ENCODE measurements around the gene NAV2.
A peak's percentile ranks its signal among the peaks of the same experiment; 100 is the strongest.

The NAV2 gene

DNA sequence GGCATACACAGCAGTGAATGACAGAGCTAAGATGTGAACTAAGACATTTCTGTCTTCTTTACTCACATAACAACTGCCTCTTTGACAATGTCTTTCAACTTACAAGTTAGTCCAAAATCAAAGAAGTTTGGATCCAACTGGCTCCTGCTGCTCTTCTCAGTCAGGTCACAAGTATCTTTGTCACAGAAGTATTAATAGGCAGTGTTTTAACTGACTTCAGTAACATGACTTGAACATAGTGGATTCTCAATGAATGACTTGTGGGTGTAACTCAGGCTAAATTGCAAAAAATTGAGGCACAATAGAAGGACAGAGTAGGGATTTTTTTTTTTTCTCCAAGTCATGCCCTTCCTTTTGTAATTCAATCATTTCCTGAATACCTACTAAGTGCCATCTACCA, 425.0 kb downstream of the NAV2 start:
- DNase-seq: no peak

DNA sequence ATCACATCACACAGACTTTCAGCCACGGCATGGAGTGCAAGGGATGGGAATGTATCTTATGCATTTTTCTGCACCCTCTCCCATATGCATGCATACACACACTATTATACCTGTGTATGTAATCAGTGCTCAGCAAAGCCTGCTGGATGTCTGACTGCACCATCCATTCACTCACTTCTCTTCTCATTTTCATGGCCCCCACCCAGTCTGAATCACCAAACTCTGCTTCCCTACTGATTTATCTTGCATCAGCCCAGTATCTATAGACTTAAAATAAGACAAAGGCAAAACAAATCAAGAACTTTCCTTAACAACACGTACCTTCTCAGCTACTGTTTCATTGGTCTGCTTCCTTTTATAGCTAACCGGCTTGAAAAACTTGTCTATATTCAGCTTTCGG, 426.1 kb downstream of the NAV2 start:
- DNase-seq: no peak

DNA sequence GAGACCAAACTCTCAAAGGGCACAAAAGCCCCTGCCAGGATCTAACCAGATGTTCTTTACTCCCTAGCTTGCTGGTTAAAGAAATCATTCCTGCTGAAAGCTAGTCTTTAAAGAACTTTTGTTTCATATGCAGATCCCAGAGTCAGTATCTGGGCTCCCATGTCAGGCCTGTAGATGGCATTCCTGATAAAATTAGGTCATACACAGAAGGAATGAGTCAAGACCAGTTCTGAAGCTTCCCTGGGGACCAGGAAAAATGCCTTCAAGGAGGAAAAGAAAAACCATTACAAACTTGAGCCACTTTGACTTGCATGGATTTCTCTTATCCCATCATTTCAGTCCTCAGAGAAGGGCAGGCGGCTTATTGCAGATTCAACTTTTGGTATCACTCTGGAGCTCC, 441.7 kb downstream of the NAV2 start:
- no peak for DNase-seq

DNA sequence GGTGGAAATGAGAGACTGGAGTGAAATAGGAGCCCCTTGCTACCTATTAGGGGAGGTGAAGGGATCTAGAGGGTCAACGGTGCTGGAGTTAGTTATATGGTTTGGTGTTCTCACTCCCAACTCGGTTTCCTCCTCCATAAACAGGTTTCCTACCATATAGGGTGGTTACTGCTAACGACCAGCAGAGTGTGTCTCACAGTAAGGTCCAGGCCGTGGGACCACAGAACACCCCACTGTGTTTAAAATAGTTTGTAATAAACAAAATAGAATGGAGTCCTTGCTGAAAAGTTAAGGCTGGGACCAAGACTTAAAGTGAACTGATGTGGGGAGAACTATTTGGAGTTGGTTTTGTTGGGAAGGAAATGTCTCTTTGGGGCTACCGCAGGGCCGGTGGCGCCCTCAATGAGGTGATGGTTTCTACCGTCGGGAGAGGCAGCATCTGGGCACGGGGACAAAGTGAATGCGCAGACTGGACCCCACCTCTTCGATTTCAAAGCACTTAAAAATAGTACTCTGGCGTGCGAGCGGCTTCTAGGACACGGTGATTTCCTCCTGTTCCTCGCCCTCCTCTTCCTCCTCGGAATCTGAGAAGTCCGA, 443.1 kb downstream of the NAV2 start:
- no peak for DNase-seq

DNA sequence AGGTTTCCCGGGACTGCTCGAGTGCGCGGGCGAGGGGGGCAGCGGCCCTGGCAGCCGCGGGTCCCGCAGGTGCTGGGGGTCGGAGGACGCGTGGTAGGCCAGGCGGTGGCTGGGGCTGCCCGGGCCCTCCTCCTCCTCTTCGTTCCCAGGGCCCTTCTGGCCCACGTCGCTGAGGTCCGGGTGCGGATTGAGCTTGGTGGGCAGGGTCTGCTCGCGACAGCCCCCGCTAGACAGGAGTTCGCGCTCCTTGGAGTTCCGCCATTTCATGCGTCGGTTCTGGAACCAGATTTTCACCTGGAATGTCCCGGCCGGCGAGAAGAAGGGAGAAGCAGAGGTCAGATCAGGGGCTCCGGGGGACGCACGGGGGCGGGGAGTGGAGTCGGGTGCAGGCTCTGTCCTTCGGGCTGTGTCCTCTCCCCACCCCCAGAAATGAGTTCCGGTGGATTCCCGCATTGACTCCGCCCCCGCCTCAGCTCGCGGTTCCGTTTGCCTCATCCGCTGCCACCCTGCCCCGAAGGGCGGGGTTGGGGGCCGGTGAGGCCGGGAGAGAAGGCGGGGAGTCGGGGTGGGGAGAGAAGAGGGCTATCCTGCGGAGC, 443.7 kb downstream of the NAV2 start:
- DNase-seq: peak; percentile 83

DNA sequence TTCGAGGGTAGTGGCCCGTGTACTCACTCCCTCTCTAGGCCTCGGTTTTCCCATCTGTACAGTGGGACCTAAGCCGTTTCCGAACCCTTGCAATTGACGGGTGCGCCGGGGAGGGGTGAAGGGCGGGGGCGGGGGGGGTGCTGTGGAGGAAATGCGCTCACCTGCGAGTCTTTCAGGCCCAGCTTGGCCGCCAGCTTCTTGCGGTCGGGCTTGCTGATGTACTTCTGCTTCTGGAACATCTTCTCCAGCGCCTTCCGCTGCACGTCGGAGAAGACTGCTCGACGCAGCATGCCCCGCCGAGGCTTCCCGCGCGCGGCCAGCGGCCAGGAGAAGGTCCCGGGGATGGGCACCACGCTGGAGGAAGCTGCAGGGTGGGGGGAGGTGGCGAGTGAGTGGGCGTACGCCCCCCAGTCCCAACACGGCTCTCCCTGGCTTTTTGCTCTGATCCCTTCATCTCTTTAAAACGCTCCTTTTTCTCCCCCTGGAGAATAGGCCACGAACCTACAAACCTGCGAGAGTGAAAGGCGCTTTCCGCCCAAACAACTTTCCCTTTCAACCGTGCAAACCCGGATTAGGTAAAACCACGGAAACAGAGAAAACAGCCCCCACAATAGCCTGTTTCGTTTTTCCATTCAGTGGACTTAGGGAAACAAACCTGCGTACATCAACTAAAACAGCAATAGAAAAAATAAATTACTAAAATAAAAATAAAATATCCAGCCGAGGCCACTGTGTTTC, 444.4 kb downstream of the NAV2 start:
- peak; percentile 66 for DNase-seq

DNA sequence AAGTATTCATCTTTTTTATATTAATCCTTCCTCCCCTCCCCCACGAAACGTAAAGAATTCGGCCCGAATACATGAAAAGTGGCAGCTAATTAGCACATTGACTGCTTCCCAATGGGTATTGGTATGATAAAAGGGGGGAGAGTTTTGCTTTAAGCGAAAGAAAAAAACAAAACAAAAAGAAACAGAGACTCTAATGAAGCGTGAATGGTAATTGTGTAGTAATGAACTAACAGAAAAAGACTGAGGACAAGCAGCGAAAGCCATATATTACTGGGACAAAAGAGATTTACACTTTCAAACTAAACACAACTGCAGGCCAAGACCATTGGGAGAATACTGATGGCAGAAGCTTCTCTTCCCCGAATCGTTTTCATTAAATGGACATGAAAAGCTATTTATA, 445.1 kb downstream of the NAV2 start:
- no peak for DNase-seq

DNA sequence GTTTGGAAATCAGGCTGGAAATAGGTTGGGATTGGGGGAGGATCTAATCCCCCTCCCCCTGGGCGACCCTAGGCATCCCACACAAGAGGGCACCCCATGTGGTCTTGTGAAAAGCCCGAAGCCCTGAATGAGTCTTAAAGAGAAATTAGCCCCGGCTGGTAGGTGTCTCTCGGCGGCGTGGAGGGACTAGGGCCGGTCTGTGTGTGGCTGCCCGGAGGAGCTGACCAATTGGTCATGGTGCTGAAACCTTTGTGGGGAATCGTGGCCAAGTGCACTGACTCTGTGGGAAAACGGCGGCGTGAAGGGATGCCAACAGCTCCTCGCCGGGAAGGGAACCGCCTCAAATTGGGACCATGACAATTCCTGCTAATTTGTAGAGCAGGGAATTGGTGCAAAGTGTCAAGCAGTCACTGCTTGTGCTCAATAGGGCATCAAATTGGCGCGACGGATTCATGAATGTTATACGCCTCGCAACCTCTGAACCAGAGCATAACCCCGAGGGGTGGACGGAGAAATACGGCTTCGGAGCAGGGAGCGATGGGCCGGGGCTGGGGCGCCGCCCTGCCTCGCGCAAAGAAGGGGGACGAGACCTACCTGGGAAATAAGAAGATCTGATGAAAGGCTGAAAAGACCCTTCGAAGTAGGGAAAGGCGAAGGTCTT, 446.1 kb downstream of the NAV2 start:
- DNase-seq: no peak

DNA sequence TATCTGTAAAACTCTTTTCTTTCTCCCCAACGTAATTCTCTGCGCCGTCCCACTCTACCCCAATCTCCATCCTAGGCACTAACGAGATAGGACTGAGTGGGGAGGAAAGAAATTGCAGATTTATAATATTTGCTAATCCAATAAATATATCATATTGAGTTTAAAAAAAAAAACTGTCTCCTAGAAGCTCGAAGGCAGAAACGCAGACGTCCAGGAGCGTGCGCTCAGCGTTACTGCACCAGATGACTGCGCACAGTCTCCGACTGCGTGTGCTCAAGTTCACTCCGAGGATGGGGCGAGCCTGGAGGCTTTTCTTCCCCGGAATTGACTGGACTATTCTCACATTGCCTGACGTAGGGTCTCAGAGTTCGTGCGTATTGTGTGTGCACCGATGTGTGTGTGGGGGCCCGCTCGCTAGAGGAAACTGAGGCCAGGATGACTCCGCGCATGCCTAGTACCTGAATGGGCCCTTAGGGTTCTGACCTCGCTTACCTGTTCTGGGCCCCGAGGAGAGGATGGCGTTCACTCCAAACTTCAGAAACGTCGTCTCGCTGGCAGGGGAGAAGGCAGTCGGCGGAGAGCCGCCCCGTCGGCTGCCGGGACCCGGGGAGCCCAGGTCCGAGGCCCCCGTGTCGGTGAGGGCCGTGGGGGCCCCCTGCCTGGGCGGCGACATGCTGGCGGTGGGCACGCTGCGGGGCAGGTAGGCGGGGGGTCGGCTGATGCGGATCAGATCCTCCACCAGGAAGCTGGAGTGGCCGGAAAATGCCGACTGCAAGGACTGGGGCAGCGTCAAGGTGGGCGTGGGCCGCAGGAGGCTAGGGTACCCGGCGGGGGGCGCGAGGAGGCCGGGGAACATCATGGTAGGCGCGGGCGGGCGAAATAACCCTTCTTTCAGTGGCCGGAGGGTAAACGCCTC, 447.1 kb downstream of the NAV2 start:
- DNase-seq: no peak

DNA sequence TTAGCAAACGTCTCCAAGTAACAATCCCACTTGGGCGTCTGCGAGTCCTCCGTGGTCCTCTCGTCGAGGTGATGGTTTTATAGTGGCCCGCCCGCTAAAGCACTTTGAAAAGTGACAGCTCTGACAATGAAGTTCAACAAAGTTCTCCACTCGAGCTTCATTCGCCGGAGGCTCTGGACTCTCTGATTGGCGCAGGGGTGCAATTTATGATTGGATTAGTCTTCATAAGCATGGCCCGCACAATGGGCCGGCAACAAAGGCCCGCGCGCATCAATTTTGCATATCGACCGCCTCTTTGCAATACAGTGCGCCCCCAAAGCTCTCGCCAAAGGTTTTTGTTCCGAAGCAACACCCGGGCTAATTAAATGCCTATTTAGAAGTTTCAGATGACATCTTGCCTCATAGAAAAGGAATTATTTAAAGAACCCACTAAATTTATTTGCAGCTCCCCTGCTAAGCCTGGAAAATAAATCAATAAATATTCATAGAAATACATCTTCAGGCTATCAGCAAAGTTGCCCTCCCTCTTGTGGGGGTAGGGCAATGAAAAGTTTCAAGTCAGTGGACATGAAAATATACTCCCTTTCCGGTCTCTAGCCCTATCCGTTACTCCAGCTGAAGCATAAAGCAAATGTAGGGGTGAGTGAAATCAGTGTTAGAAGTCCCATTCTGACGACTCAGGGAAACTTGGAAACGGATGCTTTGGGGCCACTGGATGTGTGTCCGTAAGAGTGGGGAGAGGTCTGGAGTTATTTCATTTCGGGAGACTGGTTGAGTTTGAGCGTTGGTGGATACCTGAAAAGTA, 448.0 kb downstream of the NAV2 start, which contains the start of gene DBX1:
TSS of gene DBX1 (minus strand) at position 51 of the 805 bp plus-strand sequence. CDS start 151 bp downstream, outside the sequence.
- DNase-seq: no peak

DNA sequence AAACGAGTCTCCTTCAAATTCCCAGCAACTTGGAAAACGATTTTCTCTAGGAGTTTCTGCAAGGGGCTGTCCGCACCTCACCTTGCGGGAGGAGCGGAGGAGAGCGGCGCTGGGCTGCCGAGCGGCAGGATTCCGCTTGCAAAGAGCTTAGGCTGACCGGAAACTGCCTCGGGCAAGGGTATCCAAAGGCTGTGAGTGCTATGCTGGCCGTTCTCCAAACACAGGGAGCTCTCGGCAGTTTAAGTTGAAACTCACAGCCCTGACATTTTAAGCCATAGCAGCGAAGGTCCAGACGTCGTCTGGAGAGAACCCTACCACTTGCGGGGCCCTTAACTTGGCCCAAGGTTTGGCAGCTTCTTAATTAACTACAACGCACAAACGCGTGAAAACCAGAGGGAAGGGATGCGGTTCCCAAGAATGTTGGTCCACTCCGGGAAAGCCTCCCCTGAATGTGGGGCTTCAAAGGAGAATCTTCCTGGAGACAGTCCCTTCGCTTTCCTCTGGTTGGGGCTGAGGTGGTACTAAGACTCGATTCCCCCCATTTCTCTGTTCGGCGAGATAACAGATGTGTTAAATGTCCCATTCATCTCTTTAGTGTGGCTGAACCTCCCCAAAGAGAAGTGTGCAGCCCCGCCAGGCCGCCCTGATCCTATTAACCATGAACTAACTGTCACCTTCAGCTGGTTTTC, 448.7 kb downstream of the NAV2 start:
- DNase-seq: no peak

DNA sequence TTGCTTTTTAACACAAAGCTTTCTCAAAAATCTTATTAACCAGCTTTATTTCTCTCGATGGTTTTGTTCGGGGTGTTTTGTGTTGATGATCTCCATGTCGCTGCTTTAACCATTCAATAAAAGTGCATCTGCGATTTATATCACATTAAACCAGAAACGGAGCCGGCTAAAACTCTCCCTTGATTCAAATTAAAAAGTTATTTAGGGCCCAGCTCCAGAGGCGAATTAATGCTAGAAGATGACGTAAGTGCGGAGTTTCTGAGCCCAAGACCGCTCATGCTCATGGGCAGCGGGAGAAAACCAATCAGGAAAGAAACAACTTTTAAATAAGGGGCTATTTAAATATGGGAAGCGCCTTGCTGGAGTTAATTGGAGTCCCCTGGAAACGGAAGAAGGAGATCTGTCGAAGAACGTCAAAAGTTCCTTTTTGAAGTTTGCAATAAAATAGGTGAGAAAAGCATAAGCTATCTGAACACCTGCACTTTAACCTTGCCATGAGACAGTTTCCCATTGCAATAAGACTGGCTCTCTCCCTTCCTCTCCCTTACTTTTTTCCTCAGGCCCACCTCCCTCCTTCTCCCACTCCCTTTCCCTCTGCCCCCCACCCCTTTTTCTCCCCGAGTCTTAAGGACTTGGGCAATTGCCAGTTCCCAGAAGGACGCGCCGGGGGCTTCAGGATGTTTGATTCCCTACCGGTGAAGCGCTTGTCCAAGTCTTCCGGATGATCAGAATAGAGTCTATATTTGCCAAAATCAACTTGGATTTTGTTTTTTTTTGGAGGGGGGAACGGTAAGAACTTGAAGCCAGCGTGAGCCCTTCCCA, 449.5 kb downstream of the NAV2 start:
- no peak for DNase-seq

DNA sequence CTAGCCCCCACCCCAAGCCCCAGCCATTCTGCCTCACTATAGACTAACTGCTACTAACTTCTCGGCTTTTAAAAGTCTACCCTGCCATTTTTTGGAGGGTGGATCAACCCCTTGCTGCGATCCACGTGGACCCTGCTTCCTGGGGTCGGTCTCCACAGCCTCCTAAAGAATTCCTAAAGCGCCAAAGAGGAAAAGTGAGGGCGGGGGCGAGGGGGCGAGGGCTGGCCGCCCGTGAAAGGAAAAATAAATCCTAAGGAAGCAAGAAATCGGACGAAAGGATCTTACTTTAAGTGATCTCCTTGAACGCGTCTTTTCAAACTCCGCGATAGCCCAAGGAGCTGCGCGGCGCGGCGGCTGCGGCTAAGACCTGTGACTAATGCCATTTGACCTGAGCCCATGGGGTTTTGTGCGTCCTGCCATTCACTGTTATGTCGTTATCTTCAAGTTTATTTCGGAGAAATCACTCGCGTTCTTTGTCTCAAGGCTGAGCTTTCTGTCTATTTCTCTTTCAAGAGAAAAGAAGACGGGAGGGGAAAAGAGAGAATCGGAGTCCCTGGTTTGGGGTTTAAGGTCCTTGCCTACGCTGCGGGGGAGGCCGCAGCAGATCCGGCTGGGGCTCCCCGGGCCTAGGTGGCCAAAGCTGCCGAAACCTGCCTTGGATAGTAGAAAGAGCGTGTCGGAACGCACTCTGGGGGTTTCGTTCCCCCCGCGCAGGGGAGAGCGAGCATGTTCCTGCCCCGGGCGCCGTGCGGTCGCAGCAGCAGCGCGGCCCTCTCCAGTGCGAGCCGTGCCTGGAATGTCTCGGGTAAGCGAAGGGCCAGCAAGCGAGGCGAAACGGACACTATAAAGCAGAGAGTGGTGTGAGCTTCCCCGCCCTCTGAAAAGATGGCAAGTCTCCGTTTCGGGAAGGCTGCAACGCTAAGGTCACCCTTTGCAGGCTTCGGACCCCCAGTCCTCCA, 450.5 kb downstream of the NAV2 start:
- DNase-seq: no peak

DNA sequence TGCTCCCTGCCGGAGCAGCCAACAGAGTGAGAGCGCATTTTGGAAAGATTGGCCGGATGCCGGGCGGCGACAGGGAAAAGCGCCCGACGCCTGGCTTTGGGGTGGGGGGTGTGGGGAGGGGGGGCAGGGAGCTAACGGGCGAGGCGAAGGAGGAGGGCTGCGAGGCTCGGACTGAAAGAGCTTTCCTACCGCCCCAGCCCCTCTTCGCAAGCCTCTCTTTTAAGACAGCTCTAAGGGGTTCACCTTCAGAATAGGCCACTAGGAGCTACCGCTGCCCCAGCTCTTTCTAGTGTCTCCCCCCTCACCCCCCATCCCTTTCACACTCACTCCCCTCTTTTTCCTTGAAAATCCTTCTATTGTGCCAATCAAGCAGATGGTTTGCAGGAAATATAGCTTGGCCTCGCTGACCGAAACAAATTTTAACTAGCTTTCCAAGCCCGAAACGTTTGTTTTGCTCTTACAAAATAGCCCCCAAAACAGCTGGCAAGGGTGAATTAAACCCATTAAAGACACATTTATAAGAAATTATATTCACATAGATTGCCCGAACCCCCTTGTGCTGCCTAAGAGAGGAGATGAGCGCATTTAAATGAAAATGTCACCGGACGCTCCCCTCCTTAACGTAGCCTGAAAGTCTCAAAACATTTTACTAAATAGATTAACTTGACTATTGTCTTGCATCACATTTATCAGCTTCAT, 451.3 kb downstream of the NAV2 start:
- no peak for DNase-seq
